Measurements from ENCODE around the gene SLC18A3. TPM values are rescaled to one million over a fixed set of nuclear protein-coding genes. Genes with fewer than 3 reads are reported as not detected.
A peak's percentile ranks its signal among the peaks of the same experiment; 100 is the strongest.

The SLC18A3 gene
- total RNA-seq, 1 experiment from 2014 or later, result 0.13 TPM

GRCh38 chr10:49632406-49633317 is 22.6 kb downstream of the SLC18A3 start (continued):
- TF ChIP-seq ZNF317 (CRISPR knock-in tag; IDR thresholded peaks at IDR 0.05; ENCODE audit: borderline replicate concordance, low read depth), result no peak
- TF ChIP-seq ZBTB21 (CRISPR knock-in tag; IDR thresholded peaks at IDR 0.05; ENCODE audit: borderline replicate concordance), result no peak
- no peak for TF ChIP-seq CREM (CRISPR knock-in tag; IDR thresholded peaks at IDR 0.05)
- TF ChIP-seq ARID4B (CRISPR knock-in tag; IDR thresholded peaks at IDR 0.05; ENCODE audit: borderline replicate concordance), result no peak

- Mint-ChIP-seq H3K4me1 (no peaks in the 10 kb centered on the region), H3K4me3 (no peak overlapping the region), H3K36me3 (no peaks in the 10 kb centered on the region), H3K27ac (no peak overlapping the region), H3K9me3 (no peaks in the 10 kb centered on the region), H3K27me3 (ENCODE audit: low read depth) (peaks cover 5% of the 10 kb centered on the region; the same call in 1 of the 2 replicates)
- no peak for TF ChIP-seq MXD4 (CRISPR knock-in tag; IDR thresholded peaks at IDR 0.05; ENCODE audit: borderline replicate concordance)
- TF ChIP-seq RELA (CRISPR knock-in tag; IDR thresholded peaks at IDR 0.05; ENCODE audit: borderline replicate concordance), result no peak
- no peak for TF ChIP-seq NFE2L1 (CRISPR knock-in tag; IDR thresholded peaks at IDR 0.05)
- TF ChIP-seq ERG (CRISPR knock-in tag; IDR thresholded peaks at IDR 0.05), result no peak
- TF ChIP-seq SP1 (CRISPR knock-in tag; conservative IDR thresholded peaks at IDR 0.05), result no peak
- TF ChIP-seq ZSCAN18 (CRISPR knock-in tag; IDR thresholded peaks at IDR 0.05), result no peak
- TF ChIP-seq ZNF425 (CRISPR knock-in tag; conservative IDR thresholded peaks at IDR 0.05), result no peak
- TF ChIP-seq TP53 (CRISPR knock-in tag; IDR thresholded peaks at IDR 0.05), result no peak
- ATAC-seq (no peak), DNase-seq (ENCODE audit: low spot score) (peak; percentile 7)
- POLR2A ChIA-PET, result interaction anchor here (1.0 kb wide), 1 partner anchor 16 kb away, joined by 3 read pairs; no protein-coding TSS in a partner anchor
- CTCF ChIA-PET, result interaction anchor here (0.8 kb wide), 1 partner anchor 12 kb away, joined by 3 read pairs; no protein-coding TSS in a partner anchor
These were observed 23.4 kb downstream of the SLC18A3 start for GRCh38 chr10:49633327-49634068.

All from WTC11 (cell line).